C4-2B (cell line): Measurements from ENCODE around the gene ZNF367.

Source experiments
- CTCF ChIP-seq: fragments of 450-650 bp; conservative IDR thresholded peaks from 2 replicates; pipeline ENCODE4 v1.5.1; 2017; ENCODE audit warnings: mild to moderate bottlenecking
- ZFX ChIP-seq: fragments of 450-650 bp; IDR thresholded peaks from 2 replicates; pipeline ENCODE4 v1.6.1; 2017

GRCh38 chr9:96436456-96437126 lies 18.4 kb upstream of the ZNF367 start:
- TF ChIP-seq CTCF = no peak
- TF ChIP-seq ZFX = no peak
